H1 (cell line): ENCODE measurements around the gene NEFH. TPM values are rescaled to one million over a fixed set of nuclear protein-coding genes. Genes with fewer than 3 reads are reported as not detected.

Source experiments
- CTCF ChIA-PET: fragments of 300-600 bp; sonication (Branson Sonifier 250); formaldehyde crosslinking; loops from one replicate; lab custom pipeline; 2021; ENCODE audit not compliant: partially characterized antibody; lab: Charles Lee
- POLR2A ChIA-PET: fragments of 300-600 bp; sonication (Branson Sonifier 250); formaldehyde crosslinking; loops from one replicate; lab custom pipeline; 2021; ENCODE audit warnings: inconsistent platforms; ENCODE audit not compliant: partially characterized antibody; lab: Charles Lee
- DNase-seq, 2 experiments: peaks; one replicate each; pipeline versions ENCODE4 v3.0.0 to v3.0.0-alpha.2; 2010 to 2022; ENCODE audit warnings: low spot score in 2 of 2, low read depth in 1 of 2, mixed read lengths in 1 of 2
- FAIRE-seq: peaks from 2 replicates; lab custom pipeline; 2011; peaks lifted over from hg19 to GRCh38; lab: Jason Lieb, UNC
- H2AFZ ChIP-seq: 2 replicates; pipeline ENCODE4 v1.8.1; 2012; ENCODE audit warnings: low read length, inconsistent platforms
- H2AK5ac ChIP-seq: 2 replicates; pipeline ENCODE4 v1.6.1; 2013; ENCODE audit warnings: low read depth, low read length
- H2BK120ac ChIP-seq: replicated peaks from 2 replicates; pipeline ENCODE3; 2013; ENCODE audit warnings: low read depth, low read length, inconsistent platforms
- H2BK12ac ChIP-seq: 2 replicates; pipeline ENCODE4 v1.6.1; 2013; ENCODE audit warnings: low read depth, low read length
- H2BK15ac ChIP-seq: 2 replicates; pipeline ENCODE4 v1.6.1; 2013; ENCODE audit warnings: low read length
- H2BK20ac ChIP-seq: 2 replicates; pipeline ENCODE4 v1.6.1; 2013; ENCODE audit warnings: low read length
- H2BK5ac ChIP-seq: 2 replicates; pipeline ENCODE4 v1.6.1; 2013; ENCODE audit warnings: low read depth, low read length
- H3K14ac ChIP-seq: 2 replicates; pipeline ENCODE4 v1.6.1; 2013; ENCODE audit warnings: inconsistent platforms; ENCODE audit not compliant: insufficient read length
- H3K18ac ChIP-seq: 2 replicates; pipeline ENCODE4 v1.6.1; 2013; ENCODE audit warnings: low read length; ENCODE audit errors: extremely low read depth
- H3K23ac ChIP-seq: 2 replicates; pipeline ENCODE4 v1.6.1; 2013; ENCODE audit warnings: inconsistent platforms; ENCODE audit not compliant: insufficient read length
- H3K23me2 ChIP-seq: 2 replicates; pipeline ENCODE4 v1.6.1; 2013; ENCODE audit warnings: low read depth, low read length
- H3K27ac ChIP-seq: 2 replicates; pipeline ENCODE4 v1.6.1; 2011; ENCODE audit warnings: low read depth, low read length, inconsistent platforms
- H3K27me3 ChIP-seq, 4 experiments: replicated peaks in 1 of 4; 1 replicate in 1 of 4; 2 replicates in 3 of 4; pipeline versions ENCODE4 v1.6.1 to v1.8.1; 2011 to 2013; ENCODE audit warnings: low read length in 3 of 4, mild to moderate bottlenecking in 3 of 4, inconsistent platforms in 2 of 4, mixed read lengths in 2 of 4, moderate library complexity in 1 of 4; ENCODE audit not compliant: control insufficient read depth in 3 of 4, insufficient read depth in 3 of 4; ENCODE audit errors: extremely low read depth in 1 of 4
- H3K36me3 ChIP-seq, 4 experiments: 2 replicates each; pipeline versions ENCODE4 v1.6.1 to v1.8.1; 2011 to 2013; ENCODE audit warnings: mild to moderate bottlenecking in 4 of 4, low read length in 3 of 4, moderate library complexity in 2 of 4, control low read depth in 1 of 4, inconsistent platforms in 1 of 4; ENCODE audit not compliant: insufficient read depth in 4 of 4, control insufficient read depth in 2 of 4
- H3K4ac ChIP-seq: replicated peaks from 2 replicates; pipeline ENCODE3; 2013; ENCODE audit warnings: low read length, low read depth, mixed read lengths, inconsistent platforms; ENCODE audit not compliant: insufficient read length
- H3K4me1 ChIP-seq, 4 experiments: replicated peaks in 1 of 4; 1 replicate in 1 of 4; 2 replicates in 3 of 4; pipeline versions ENCODE4 v1.6.1 to v1.8.1; 2011 to 2013; ENCODE audit warnings: low read length in 3 of 4, inconsistent platforms in 2 of 4, mixed read lengths in 1 of 4; ENCODE audit not compliant: insufficient read depth in 4 of 4, control insufficient read depth in 3 of 4
- H3K4me2 ChIP-seq, 2 experiments: 2 replicates each; pipeline versions ENCODE4 v1.6.1 to v1.8.1; 2011 to 2013; ENCODE audit warnings: low read depth in 2 of 2, low read length in 2 of 2, control low read depth in 1 of 2, inconsistent platforms in 1 of 2, mild to moderate bottlenecking in 1 of 2; ENCODE audit not compliant: insufficient read depth in 1 of 2
- H3K4me3 ChIP-seq, 4 experiments: fragments of 200-600, 300-600 bp in 1 of 4; sonication (generic), shearing (Covaris generic), sonication (Bioruptor Twin) in 1 of 4; 2 replicates each; pipeline versions ENCODE4 v1.5.1 to v1.8.1; 2011 to 2016; ENCODE audit warnings: low read length in 4 of 4, low read depth in 3 of 4, control low read depth in 2 of 4, inconsistent platforms in 2 of 4, mild to moderate bottlenecking in 2 of 4, mixed read lengths in 1 of 4, moderate library complexity in 1 of 4; ENCODE audit not compliant: insufficient read depth in 2 of 4; ENCODE audit errors: extremely low read depth in 1 of 4
- H3K56ac ChIP-seq: replicated peaks from 2 replicates; pipeline ENCODE3; 2013; ENCODE audit warnings: low read depth, mild to moderate bottlenecking, mixed read lengths, low read length, inconsistent platforms; ENCODE audit not compliant: insufficient read length
- H3K79me1 ChIP-seq: 2 replicates; pipeline ENCODE4 v1.6.1; 2013; ENCODE audit warnings: low read depth, low read length, control low read depth
- H3K79me2 ChIP-seq, 2 experiments: 2 replicates each; pipeline versions ENCODE4 v1.6.1 to v1.8.1; 2012 to 2013; ENCODE audit warnings: low read length in 2 of 2, mild to moderate bottlenecking in 2 of 2, inconsistent platforms in 1 of 2; ENCODE audit not compliant: insufficient read depth in 2 of 2, control insufficient read depth in 1 of 2
- H3K9ac ChIP-seq, 4 experiments: replicated peaks in 1 of 4; 1 replicate in 1 of 4; 2 replicates in 3 of 4; pipeline versions ENCODE4 v1.6.1 to v1.8.1; 2011 to 2013; ENCODE audit warnings: low read depth in 3 of 4, low read length in 3 of 4, control low read depth in 2 of 4, mild to moderate bottlenecking in 2 of 4, moderate library complexity in 2 of 4, inconsistent platforms in 1 of 4; ENCODE audit errors: extremely low read depth in 1 of 4
- H3K9me3 ChIP-seq, 2 experiments: 2 replicates each; pipeline versions ENCODE4 v1.6.1 to v1.8.1; 2012 to 2013; ENCODE audit warnings: mild to moderate bottlenecking in 2 of 2, moderate library complexity in 2 of 2, control low read depth in 1 of 2, inconsistent platforms in 1 of 2, low read depth in 1 of 2, low read length in 1 of 2, mixed read lengths in 1 of 2; ENCODE audit not compliant: insufficient read depth in 2 of 2
- H4K20me1 ChIP-seq, 2 experiments: replicated peaks in 1 of 2; 2 replicates each; pipeline versions ENCODE3 to v1.8.1; 2011 to 2013; ENCODE audit warnings: inconsistent platforms in 2 of 2, low read length in 2 of 2, mild to moderate bottlenecking in 1 of 2; ENCODE audit not compliant: insufficient read depth in 2 of 2, control insufficient read depth in 1 of 2
- H4K5ac ChIP-seq: 2 replicates; pipeline ENCODE4 v1.6.1; 2013; ENCODE audit warnings: low read length, low read depth, mixed read lengths, inconsistent platforms; ENCODE audit not compliant: insufficient read length
- H4K8ac ChIP-seq: 2 replicates; pipeline ENCODE4 v1.8.0; 2013; ENCODE audit warnings: mild to moderate bottlenecking, moderate library complexity, low read length, inconsistent platforms; ENCODE audit not compliant: insufficient read depth; ENCODE audit errors: extremely low read depth
- H4K91ac ChIP-seq: replicated peaks from 2 replicates; pipeline ENCODE3; 2013; ENCODE audit warnings: low read length, mixed read lengths, inconsistent platforms; ENCODE audit not compliant: insufficient read length
- ASH2L ChIP-seq: fragments of 200-600, 300-600 bp; sonication (generic); IDR thresholded peaks from one replicate; pipeline ENCODE4 v1.7.1; 2017; ENCODE audit warnings: low read length
- BRCA1 ChIP-seq: IDR thresholded peaks from 2 replicates; pipeline ENCODE4 v1.6.1; 2012; ENCODE audit warnings: low read depth, low read length, improper control_type of control experiment
- CBX5 ChIP-seq: fragments of 300-800, 300-1000 bp; sonication (generic); IDR thresholded peaks from 2 replicates; pipeline ENCODE4 v1.7.1; 2016; ENCODE audit warnings: antibody characterized with exemption, low read length, low read depth
- CREB1 ChIP-seq: IDR thresholded peaks from 2 replicates; pipeline ENCODE4 v1.6.1; 2012; ENCODE audit warnings: inconsistent platforms
- CTBP2 ChIP-seq: IDR thresholded peaks from 2 replicates; pipeline ENCODE4 v1.7.0; 2011; ENCODE audit warnings: borderline replicate concordance, mild to moderate bottlenecking, moderate library complexity, mixed read lengths, low read length; ENCODE audit not compliant: insufficient read depth, insufficient read length
- E2F6 ChIP-seq: IDR thresholded peaks from 2 replicates; pipeline ENCODE4 v1.6.1; 2012; ENCODE audit warnings: inconsistent platforms
- FOSL1 ChIP-seq: IDR thresholded peaks from 2 replicates; pipeline ENCODE4 v1.6.1; 2011; ENCODE audit warnings: mild to moderate bottlenecking, low read depth, low read length, moderate library complexity; ENCODE audit not compliant: insufficient read depth
- GTF2F1 ChIP-seq: IDR thresholded peaks from 2 replicates; pipeline ENCODE4 v1.6.1; 2012; ENCODE audit warnings: low read depth, low read length, improper control_type of control experiment, borderline replicate concordance
- HDAC2 ChIP-seq, 2 experiments: fragments of 300-600 bp in 1 of 2; sonication (generic) in 1 of 2; IDR thresholded peaks; 2 replicates each; pipeline ENCODE4 v1.6.1; 2011 to 2012; ENCODE audit warnings: low read depth in 2 of 2, low read length in 2 of 2, mild to moderate bottlenecking in 2 of 2, moderate library complexity in 2 of 2, borderline replicate concordance in 1 of 2, inconsistent platforms in 1 of 2
- KDM4A ChIP-seq: IDR thresholded peaks from one replicate; pipeline ENCODE4 v1.7.1; 2012; ENCODE audit warnings: low read depth, mild to moderate bottlenecking, moderate library complexity, low read length, inconsistent platforms; ENCODE audit not compliant: severe bottlenecking
- RAD21 ChIP-seq, 2 experiments: IDR thresholded peaks in 1 of 2; conservative IDR thresholded peaks in 1 of 2; 2 replicates each; pipeline ENCODE4 v1.6.1; 2011; ENCODE audit warnings: low read depth in 2 of 2, low read length in 2 of 2, improper control_type of control experiment in 1 of 2, inconsistent platforms in 1 of 2, mild to moderate bottlenecking in 1 of 2, moderate library complexity in 1 of 2
- RXRA ChIP-seq: IDR thresholded peaks from 2 replicates; pipeline ENCODE4 v1.6.1; 2011; ENCODE audit warnings: low read depth, mild to moderate bottlenecking, low read length, moderate library complexity; ENCODE audit not compliant: insufficient read depth
- TCF12 ChIP-seq: IDR thresholded peaks from 2 replicates; pipeline ENCODE4 v1.6.1; 2011; ENCODE audit warnings: low read depth, mild to moderate bottlenecking, low read length
- WGBS, 2 experiments: shearing (Covaris generic) in 1 of 2; methylation state at CpG; one replicate each; pipeline versions ENCODE4 v1.1.6 to v1.1.7; 2013 to 2015; ENCODE audit warnings: low lambda C conversion rate in 2 of 2, mixed read lengths in 2 of 2, inconsistent platforms in 1 of 2, low coverage in 1 of 2, missing lambda C conversion rate in 1 of 2; ENCODE audit not compliant: insufficient replicate concordance in 2 of 2, insufficient coverage in 1 of 2, insufficient read length in 1 of 2; ENCODE audit errors: extremely low coverage in 1 of 2, missing lambda C conversion rate in 1 of 2; 5-methylcytosine and 5-hydroxymethylcytosine counted together
- polyA plus RNA-seq, 7 experiments: library from polyadenylated mRNA; depleted of rRNA in 3 of 7; stranded (reverse) in 5 of 7; unstranded in 2 of 7; fragments of >200 nt in 5 of 7; fragments of 200-250 nt in 2 of 7; gene quantifications; 1 replicate in 5 of 7; 2 replicates in 1 of 7; 4 replicates in 1 of 7; pipeline versions ENCODE4 v1.2.1 to v1.2.3, GENCODE V29; 2011 to 2013; ENCODE audit warnings: missing spikeins in 2 of 7, mixed read lengths in 2 of 7
- total RNA-seq: library from RNA; stranded (reverse); fragmentation: NEBNext Ultra II Directional; extraction: Animal tissue kit (Norgen Biotek cat#: 25700); gene quantifications from 2 replicates; pipeline ENCODE4 v1.2.1, GENCODE V29; 2021

Gene NEFH
- total and polyA plus RNA-seq, 2 of the 8 experiments (the other 6 are each of a cell fraction or from before 2014, with no cell fraction given): 0.57 to 2.3 TPM

GRCh38 chr22:29451863-29452262 is 28.2 kb upstream of the NEFH start:
- no peak overlapping the region for H3K56ac ChIP-seq
- ChIA-PET POLR2A (no interaction called here), CTCF (no interaction called here)
- no peak overlapping the region for H2BK12ac ChIP-seq
- H2BK20ac ChIP-seq: no peak overlapping the region
- FAIRE-seq (no peak), DNase-seq (no peak)
- H3K9ac ChIP-seq: no peak overlapping the region
- H3K4me1 ChIP-seq: no peaks in the 10 kb centered on the region; a peak in 1 of 7 replicates
- no peak overlapping the region for H3K18ac ChIP-seq
- H3K23ac ChIP-seq: no peak overlapping the region
- H4K20me1 ChIP-seq: no peaks in the 10 kb centered on the region
- no peak overlapping the region for H2AK5ac ChIP-seq
- H4K91ac ChIP-seq: no peak overlapping the region
- no peaks in the 10 kb centered on the region for H3K79me1 ChIP-seq
- no peak overlapping the region for H3K14ac ChIP-seq
- 86% methylated on average over 4 of the region's 4 CpGs; no CpG with 5 or more reads in 1 of the 2 experiments for WGBS, 2 experiments
- H3K4ac ChIP-seq: no peak overlapping the region
- H3K27ac ChIP-seq: no peak overlapping the region
- no peaks in the 10 kb centered on the region for H3K23me2 ChIP-seq
- no peaks in the 10 kb centered on the region for H3K9me3 ChIP-seq
- H2BK120ac ChIP-seq: no peak overlapping the region
- no peak overlapping the region for H4K8ac ChIP-seq
- no peak overlapping the region for H3K4me2 ChIP-seq
- H2AFZ ChIP-seq: no peak overlapping the region
- H3K27me3 ChIP-seq: no peaks in the 10 kb centered on the region
- H2BK15ac ChIP-seq: no peak overlapping the region
- H2BK5ac ChIP-seq: no peak overlapping the region
- H3K4me3 ChIP-seq: no peak overlapping the region
- no peak overlapping the region for H4K5ac ChIP-seq
- no peaks in the 10 kb centered on the region for H3K36me3 ChIP-seq
- no peaks in the 10 kb centered on the region for H3K79me2 ChIP-seq
- TF ChIP-seq CTBP2: no peak
- no peak for TF ChIP-seq RAD21 (IDR thresholded peaks at IDR 0.05 in 1 of 2, conservative IDR thresholded peaks at IDR 0.05 in 1 of 2; ENCODE audit: low read depth in 2 of 2, low read length in 2 of 2)
- TF ChIP-seq FOSL1: no peak
- TF ChIP-seq BRCA1: no peak
- no peak for TF ChIP-seq RXRA
- no peak for TF ChIP-seq KDM4A
- no peak for TF ChIP-seq CREB1
- TF ChIP-seq ASH2L: no peak
- TF ChIP-seq HDAC2 (IDR thresholded peaks at IDR 0.05; ENCODE audit: borderline replicate concordance in 1 of 2, low read depth in 2 of 2, low read length in 2 of 2): no peak
- no peak for TF ChIP-seq TCF12
- no peak for TF ChIP-seq GTF2F1
- no peak for TF ChIP-seq CBX5
- no peak for TF ChIP-seq E2F6
